BJ (cell line): Measurements from ENCODE around the gene TGM1. TPM values are rescaled to one million over a fixed set of nuclear protein-coding genes. Genes with fewer than 3 reads are reported as not detected.

ENCODE experiments used
- CTCF ChIA-PET: fragments of 350-600 bp; formaldehyde crosslinking; extraction: SDS; loops from one replicate; lab custom pipeline; 2021; ENCODE audit warnings: antibody characterized with exemption, inconsistent platforms; lab: Yijun Ruan, JAX
- POLR2A ChIA-PET: fragments of 300-600 bp; sonication (Branson Sonifier 250); formaldehyde crosslinking; extraction: SDS; loops from one replicate; lab custom pipeline; 2021; ENCODE audit warnings: antibody characterized with exemption; lab: Charles Lee
- DNase-seq: peaks from one replicate; pipeline ENCODE4 v3.0.0-alpha.2; 2011; ENCODE audit warnings: low read depth
- H3K27me3 ChIP-seq: 2 replicates; pipeline ENCODE4 v1.6.0; 2011; ENCODE audit warnings: low read length; ENCODE audit not compliant: control insufficient read depth, insufficient read depth
- H3K36me3 ChIP-seq: 2 replicates; pipeline ENCODE4 v1.5.1; 2011; ENCODE audit warnings: low read length; ENCODE audit not compliant: control insufficient read depth, insufficient read depth
- H3K4me3 ChIP-seq: 2 replicates; pipeline ENCODE4 v1.5.1; 2011; ENCODE audit warnings: low read depth, mild to moderate bottlenecking, control low read depth, low read length
- CTCF ChIP-seq: IDR thresholded peaks from 2 replicates; pipeline ENCODE4 v1.5.1; 2011; ENCODE audit warnings: low read depth, mild to moderate bottlenecking, control low read depth, inconsistent platforms, low read length, moderate library complexity; ENCODE audit not compliant: insufficient read depth
- polyA plus RNA-seq: library from polyadenylated mRNA; depleted of rRNA; stranded (reverse); fragments of >200 nt; gene quantifications from 2 replicates; pipeline ENCODE4 v1.2.3, GENCODE V29; 2011

Gene TGM1
- polyA plus RNA-seq, 1 experiment: 2.9 TPM

DNA sequence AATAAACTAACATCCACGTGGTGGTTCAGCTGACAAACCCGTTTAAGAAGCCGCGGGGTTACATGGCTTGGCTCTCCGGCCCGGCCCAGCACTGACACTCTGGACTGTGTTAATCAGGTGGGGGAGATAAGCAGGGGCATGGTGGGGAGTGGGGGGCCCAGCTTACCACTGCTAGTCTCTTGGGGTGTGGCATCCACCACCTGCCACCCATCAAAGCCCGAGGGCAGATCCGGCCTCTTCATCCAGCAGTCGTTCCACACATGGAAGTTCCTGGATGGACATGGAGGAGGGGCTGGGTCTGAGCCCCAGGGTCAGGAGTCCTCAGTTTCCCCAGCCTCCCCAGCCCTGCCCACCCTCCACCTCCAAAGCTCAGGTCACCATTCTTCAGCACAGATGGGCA is 4.9 kb downstream of the TGM1 start:
- no peak for TF ChIP-seq CTCF
- DNase-seq: no peak
- ChIA-PET POLR2A (no interaction called here), CTCF (interaction anchor here (1.3 to 2.9 kb wide), 3 partner anchors 9 to 15 kb away, joined by 3 to 11 read pairs (median 9); partner anchors contain the start of genes RABGGTA and TINF2)
- peaks cover 1% of the 10 kb centered on the region; the same call in 1 of the 2 replicates for H3K36me3 ChIP-seq
- no peak overlapping the region for H3K4me3 ChIP-seq
- no peaks in the 10 kb centered on the region for H3K27me3 ChIP-seq

DNA sequence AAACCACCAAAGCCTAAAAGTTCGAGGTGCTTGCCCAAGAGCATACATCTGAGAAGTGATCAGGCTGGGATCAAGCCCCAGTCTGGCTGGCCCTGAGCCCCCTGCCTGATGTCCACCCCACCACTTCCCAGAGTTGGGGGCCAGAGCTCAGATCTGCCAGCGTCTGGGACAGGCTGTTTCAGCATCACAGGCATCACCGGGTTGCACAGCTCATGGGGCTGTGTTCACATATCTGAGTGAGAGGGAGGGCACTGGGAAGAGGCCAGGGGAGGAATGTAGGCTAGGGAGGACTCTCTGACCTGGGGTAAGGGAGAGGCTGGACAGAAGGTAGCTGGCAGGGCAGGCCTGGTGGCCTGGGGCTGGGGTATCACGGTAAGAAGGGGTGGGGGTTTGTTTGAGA is 6.0 kb downstream of the TGM1 start:
- ChIA-PET POLR2A (no interaction called here), CTCF (interaction anchor here (0.9 to 2.9 kb wide), 5 partner anchors 10 to 23 kb away, joined by 3 to 10 read pairs (median 9); partner anchors contain the start of genes RABGGTA and TINF2)
- H3K4me3 ChIP-seq: no peak overlapping the region
- no peak for DNase-seq
- peaks cover 1% of the 10 kb centered on the region; the same call in 1 of the 2 replicates for H3K36me3 ChIP-seq
- H3K27me3 ChIP-seq: no peaks in the 10 kb centered on the region
- no peak for TF ChIP-seq CTCF

GRCh38 chr14:24255931-24256711 is 6.9 kb downstream of the TGM1 start:
- ChIA-PET CTCF (interaction anchor here (0.9 to 2.9 kb wide), 5 partner anchors 13 to 41 kb away, joined by 3 to 14 read pairs (median 9); partner anchors contain the start of genes RABGGTA and TINF2), POLR2A (no interaction called here)
- H3K36me3 ChIP-seq: peaks cover 1% of the 10 kb centered on the region; the same call in 1 of the 2 replicates
- TF ChIP-seq CTCF: no peak
- H3K27me3 ChIP-seq: no peaks in the 10 kb centered on the region
- H3K4me3 ChIP-seq: no peak overlapping the region
- no peak for DNase-seq

GRCh38 chr14:24255438-24255837 is 7.5 kb downstream of the TGM1 start:
- Histone ChIP-seq H3K4me3 (no peak overlapping the region), H3K27me3 (no peaks in the 10 kb centered on the region), H3K36me3 (peaks cover 1% of the 10 kb centered on the region; the same call in 1 of the 2 replicates)
- DNase-seq: no peak
- POLR2A ChIA-PET: no interaction called here
- TF ChIP-seq CTCF: no peak
- CTCF ChIA-PET: interaction anchor here (2.2 to 2.8 kb wide), 2 partner anchors 12 to 42 kb away, joined by 10 to 14 read pairs; no protein-coding TSS in a partner anchor

GRCh38 chr14:24254630-24255392 is 8.2 kb downstream of the TGM1 start:
- POLR2A ChIA-PET: no interaction called here
- CTCF ChIA-PET: interaction anchor here (2.8 kb wide), 1 partner anchor 43 kb away, joined by 14 read pairs; no protein-coding TSS in a partner anchor
- no peak for DNase-seq
- Histone ChIP-seq H3K36me3 (peaks cover 1% of the 10 kb centered on the region; the same call in 1 of the 2 replicates), H3K27me3 (no peaks in the 10 kb centered on the region), H3K4me3 (no peak overlapping the region)
- no peak for TF ChIP-seq CTCF
